Measurements from ENCODE around the gene SNX1. TPM values are rescaled to one million over a fixed set of nuclear protein-coding genes. Genes with fewer than 3 reads are reported as not detected.

The SNX1 gene
- total RNA-seq, 1 donor from 2014 or later: 87.7 TPM

GRCh38 chr15:64148581-64148980, 52.8 kb downstream of the SNX1 start:
- no peak for FAIRE-seq

GRCh38 chr15:64149424-64149823, 53.6 kb downstream of the SNX1 start:
- no peak overlapping the region for H3K27ac Mint-ChIP-seq (ENCODE audit: unreplicated experiment)
- H2AFZ ChIP-seq (ENCODE audit: low read depth, low read length): no peak overlapping the region
- FAIRE-seq: no peak

More at GRCh38 chr15:64148581-64148980, 52.8 kb downstream of the SNX1 start:
- Histone ChIP-seq H3K79me2 (ENCODE audit: insufficient read depth, low read length) (no peaks in the 10 kb centered on the region), H3K4me3 (ENCODE audit: insufficient read depth, low read depth, low read length) (no peak overlapping the region), H3K4me1 (ENCODE audit: insufficient read depth, low read length) (peaks cover 17% of the 10 kb centered on the region), H3K27me3 (ENCODE audit: insufficient read depth, low read length) (peaks cover 8% of the 10 kb centered on the region), H3K4me2 (ENCODE audit: low read length) (no peak overlapping the region), H3K9me3 (ENCODE audit: insufficient read depth, low read depth, low read length) (no peaks in the 10 kb centered on the region), H3K27ac (ENCODE audit: low read depth, low read length) (no peak overlapping the region), H3K9ac (ENCODE audit: low read length) (no peak overlapping the region), H4K20me1 (ENCODE audit: insufficient read depth, low read length) (peaks cover 26% of the 10 kb centered on the region), H2AFZ (ENCODE audit: low read depth, low read length) (no peak overlapping the region), H3K36me3 (ENCODE audit: insufficient read depth, low read length) (peaks cover 5% of the 10 kb centered on the region)
- TF ChIP-seq EZH2 (IDR thresholded peaks at IDR 0.05; ENCODE audit: insufficient read depth, low read length) (no peak), CTCF (IDR thresholded peaks at IDR 0.05; ENCODE audit: insufficient read depth, low read depth, low read length) (no peak)
- Mint-ChIP-seq H3K27me3 (ENCODE audit: low read depth, unreplicated experiment) (peaks cover 9% of the 10 kb centered on the region), H3K4me1 (ENCODE audit: low read depth, unreplicated experiment) (no peaks in the 10 kb centered on the region), H3K9me3 (ENCODE audit: unreplicated experiment) (no peaks in the 10 kb centered on the region), H3K36me3 (ENCODE audit: low read depth, unreplicated experiment) (peaks cover 10% of the 10 kb centered on the region), H3K27ac (ENCODE audit: unreplicated experiment) (no peak overlapping the region), H3K4me3 (ENCODE audit: unreplicated experiment) (no peak overlapping the region)
- no peak for DNase-seq (ENCODE audit: low read depth)

More at GRCh38 chr15:64149424-64149823, 53.6 kb downstream of the SNX1 start:
- Histone ChIP-seq H3K4me3 (ENCODE audit: insufficient read depth, low read depth, low read length) (no peak overlapping the region), H3K4me1 (ENCODE audit: insufficient read depth, low read length) (peaks cover 17% of the 10 kb centered on the region), H4K20me1 (ENCODE audit: insufficient read depth, low read length) (peaks cover 33% of the 10 kb centered on the region), H3K27ac (ENCODE audit: low read depth, low read length) (no peak overlapping the region), H3K9me3 (ENCODE audit: insufficient read depth, low read depth, low read length) (no peaks in the 10 kb centered on the region), H3K79me2 (ENCODE audit: insufficient read depth, low read length) (no peaks in the 10 kb centered on the region), H3K9ac (ENCODE audit: low read length) (no peak overlapping the region), H3K4me2 (ENCODE audit: low read length) (no peak overlapping the region), H3K27me3 (ENCODE audit: insufficient read depth, low read length) (peaks cover 8% of the 10 kb centered on the region), H3K36me3 (ENCODE audit: insufficient read depth, low read length) (peaks cover 6% of the 10 kb centered on the region)
- H3K4me1 Mint-ChIP-seq (ENCODE audit: low read depth, unreplicated experiment): peaks cover 2% of the 10 kb centered on the region
- H3K36me3 Mint-ChIP-seq (ENCODE audit: low read depth, unreplicated experiment): peaks cover 8% of the 10 kb centered on the region
- DNase-seq (ENCODE audit: low read depth): no peak
- no peak for TF ChIP-seq CTCF (IDR thresholded peaks at IDR 0.05; ENCODE audit: insufficient read depth, low read depth, low read length)
- no peak for TF ChIP-seq EZH2 (IDR thresholded peaks at IDR 0.05; ENCODE audit: insufficient read depth, low read length)
- no peaks in the 10 kb centered on the region for H3K9me3 Mint-ChIP-seq (ENCODE audit: unreplicated experiment)
- H3K27me3 Mint-ChIP-seq (ENCODE audit: low read depth, unreplicated experiment): peaks cover 9% of the 10 kb centered on the region
- no peak overlapping the region for H3K4me3 Mint-ChIP-seq (ENCODE audit: unreplicated experiment)

Data from astrocyte (in vitro differentiated cells and primary cell).